CMK (cell line): ENCODE data around the gene GREB1.

ENCODE experiments used
- DNase-seq: peaks from one replicate; pipeline ENCODE4 v3.0.0-alpha.2; 2010; ENCODE audit warnings: low read depth

Gene GREB1

GRCh38 chr2:11579867-11580659 is 46.2 kb downstream of the GREB1 start:
- no peak for DNase-seq

DNA sequence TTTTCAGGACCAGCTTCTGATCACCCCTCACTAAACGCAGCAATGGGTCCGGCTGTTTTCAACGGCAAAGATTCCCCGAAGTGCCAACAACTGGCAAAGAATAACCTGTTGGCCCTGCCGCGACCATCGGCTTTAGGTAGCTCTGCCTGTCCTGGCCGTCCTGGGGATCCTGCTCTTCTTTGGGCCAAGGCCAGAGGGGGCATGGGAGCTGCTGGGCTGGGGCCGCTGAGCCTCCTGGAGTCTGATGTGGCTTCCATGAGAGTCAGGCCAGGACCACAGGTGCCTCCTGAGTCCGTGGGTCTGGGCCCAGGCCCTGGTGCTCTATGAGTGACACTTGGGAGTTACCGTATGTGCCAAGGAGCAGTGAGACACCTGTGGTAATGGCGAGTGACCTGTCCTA is 46.9 kb downstream of the GREB1 start:
- DNase-seq: no peak

DNA sequence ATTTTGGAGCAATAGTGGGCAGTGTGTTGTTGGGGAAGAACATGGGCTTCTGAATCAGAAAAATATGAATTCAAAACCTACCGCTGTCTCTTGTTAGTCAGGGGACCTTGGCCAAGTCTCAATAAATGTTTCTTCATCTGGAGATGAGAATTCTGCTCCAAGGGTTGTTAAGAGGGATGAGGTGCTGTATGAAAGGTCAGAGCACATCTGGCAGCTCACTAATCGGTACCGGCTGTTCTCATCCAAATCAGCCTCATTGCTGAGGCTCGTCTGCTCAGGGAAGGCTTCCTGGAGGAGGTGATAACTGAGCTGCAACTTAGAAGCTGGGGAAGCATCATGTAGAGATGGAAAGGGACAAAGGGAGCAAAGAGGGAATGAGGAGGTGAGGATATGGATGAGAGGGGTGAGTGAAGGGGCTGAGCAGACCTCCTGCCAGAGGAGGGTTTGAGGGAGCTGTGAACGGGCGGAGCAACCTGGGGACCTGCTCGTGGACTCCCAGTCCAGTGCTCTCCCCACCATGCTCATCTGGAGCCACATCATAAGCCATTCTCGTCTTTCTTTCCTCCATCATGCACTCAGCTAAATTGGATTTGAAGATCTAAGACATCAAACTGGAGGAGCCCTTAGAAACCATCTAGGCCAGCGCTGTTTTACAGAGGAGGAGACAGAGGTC is 47.4 kb downstream of the GREB1 start:
- no peak for DNase-seq

GRCh38 chr2:11581797-11582611 is 48.2 kb downstream of the GREB1 start:
- no peak for DNase-seq

GRCh38 chr2:11582612-11582861 is 48.7 kb downstream of the GREB1 start:
- DNase-seq: no peak

DNA sequence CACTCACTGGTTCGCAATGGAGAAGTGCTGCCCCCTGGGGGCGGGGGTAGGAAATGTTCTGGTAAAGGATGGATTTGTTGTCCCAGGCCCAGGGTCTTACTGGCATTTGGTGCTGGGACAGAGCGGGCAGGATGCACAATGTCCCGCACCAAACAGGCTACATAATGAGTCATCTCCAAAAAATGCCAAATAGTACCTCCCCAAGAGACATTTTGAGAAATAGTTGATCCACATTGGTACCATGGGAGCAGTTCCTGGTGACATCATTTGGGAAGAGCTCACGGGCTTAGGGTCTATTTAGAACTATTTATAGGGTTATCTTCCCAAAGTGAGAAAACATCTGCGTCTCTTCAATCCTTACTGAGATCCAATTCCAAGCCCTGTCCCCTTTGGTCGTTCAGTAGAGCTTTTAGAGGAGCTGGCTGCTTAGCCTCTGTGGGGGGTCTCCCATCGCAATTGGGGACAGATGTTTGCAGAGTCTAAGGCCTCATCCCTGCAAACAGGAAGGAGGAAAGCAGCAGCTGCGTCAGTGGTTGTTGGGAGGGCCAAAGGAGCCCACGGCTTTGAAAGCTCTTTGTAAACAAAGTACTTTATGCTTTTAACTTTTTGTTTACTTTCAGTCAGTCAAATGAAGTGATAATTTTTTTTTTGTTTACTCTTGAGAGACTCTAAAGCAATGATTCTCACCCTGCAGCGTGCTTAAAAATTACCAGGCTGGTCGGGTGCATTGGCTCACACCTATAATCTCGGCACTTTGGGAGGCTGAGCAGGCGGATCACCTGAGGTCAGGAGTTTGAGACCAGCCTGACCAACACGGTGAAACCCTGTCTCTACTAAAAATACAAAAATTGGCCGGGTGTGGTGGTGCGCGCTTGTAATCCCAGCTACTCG is 49.3 kb downstream of the GREB1 start:
- peak; percentile 65 for DNase-seq

DNA sequence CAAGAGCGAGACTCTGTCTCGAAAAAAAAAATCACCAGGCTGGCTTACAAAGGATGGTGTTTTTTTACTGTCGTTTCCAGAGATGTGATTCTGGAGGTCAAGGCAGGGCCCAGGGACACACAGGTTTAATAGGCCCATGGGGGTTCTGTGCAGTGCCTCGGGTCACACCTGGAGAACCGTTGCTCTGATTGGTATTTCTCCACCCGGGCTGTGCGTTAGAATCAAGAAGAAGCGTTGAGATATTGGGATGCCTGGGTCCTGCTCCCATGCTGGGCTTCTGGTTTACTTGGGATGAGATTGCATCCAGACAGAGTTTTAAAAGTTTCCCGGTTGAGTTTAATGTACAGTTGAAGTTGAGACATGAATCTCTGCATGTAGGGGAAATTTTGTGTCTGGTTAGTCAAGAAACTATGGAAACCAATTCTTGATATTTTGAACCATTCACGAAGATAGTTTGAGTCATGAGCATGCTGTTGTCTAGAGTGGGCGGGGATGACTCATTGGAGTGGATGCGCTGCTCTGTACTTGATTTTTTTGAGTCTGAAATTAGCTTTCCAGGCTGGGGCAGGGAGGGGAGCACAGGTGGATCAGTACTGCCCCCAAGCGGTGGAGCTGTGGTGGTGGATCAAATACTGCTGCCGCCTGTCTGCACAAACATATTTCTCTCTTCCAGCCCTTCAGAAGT is 50.1 kb downstream of the GREB1 start:
- peak; percentile 61 for DNase-seq

- DNase-seq: no peak
Observed at GRCh38 chr2:11584525-11585056, 50.7 kb downstream of the GREB1 start.

DNA sequence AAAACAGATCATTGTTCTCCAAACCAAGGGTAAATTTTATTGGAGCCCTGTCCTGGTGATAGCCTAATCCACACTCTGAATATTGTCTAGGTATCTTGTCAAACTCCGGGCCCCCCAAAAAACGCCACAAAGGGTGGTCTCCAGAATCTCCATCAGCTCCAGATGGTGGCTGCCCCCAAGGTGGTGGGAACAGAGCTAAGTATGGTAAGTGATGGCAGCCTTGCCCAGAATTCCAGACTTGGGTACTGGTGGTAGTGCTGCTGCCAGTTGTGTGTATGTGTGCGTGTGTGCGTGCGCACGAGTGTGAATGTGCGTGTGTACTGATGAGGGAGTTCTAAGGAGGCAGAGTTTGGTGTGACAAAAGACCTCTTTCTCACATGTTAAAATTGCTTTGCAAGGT is 51.2 kb downstream of the GREB1 start:
- DNase-seq: no peak

- DNase-seq: no peak
Observed at GRCh38 chr2:11588228-11589110, 54.6 kb downstream of the GREB1 start.

- no peak for DNase-seq
Observed at GRCh38 chr2:11589316-11589940, 55.6 kb downstream of the GREB1 start.

DNA sequence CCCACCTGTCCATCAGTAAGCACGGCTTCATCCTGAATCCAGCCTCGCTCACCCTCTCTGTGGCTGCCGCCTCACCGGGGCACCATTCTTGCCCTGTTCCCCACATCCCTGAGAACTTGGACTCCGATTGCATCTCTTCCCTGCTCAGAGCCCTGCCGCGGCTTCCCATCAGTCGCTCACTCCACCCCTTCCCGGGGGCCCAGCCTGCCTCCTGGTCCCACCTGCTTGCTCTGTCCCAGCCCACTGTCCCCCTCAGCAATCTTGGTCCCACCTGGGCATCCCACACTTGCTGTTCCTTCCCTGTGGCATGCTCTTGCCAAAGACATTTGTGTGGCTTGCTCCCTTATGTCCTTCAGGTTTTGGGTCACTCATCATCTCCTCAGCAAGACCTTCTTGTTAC is 56.3 kb downstream of the GREB1 start:
- no peak for DNase-seq

DNA sequence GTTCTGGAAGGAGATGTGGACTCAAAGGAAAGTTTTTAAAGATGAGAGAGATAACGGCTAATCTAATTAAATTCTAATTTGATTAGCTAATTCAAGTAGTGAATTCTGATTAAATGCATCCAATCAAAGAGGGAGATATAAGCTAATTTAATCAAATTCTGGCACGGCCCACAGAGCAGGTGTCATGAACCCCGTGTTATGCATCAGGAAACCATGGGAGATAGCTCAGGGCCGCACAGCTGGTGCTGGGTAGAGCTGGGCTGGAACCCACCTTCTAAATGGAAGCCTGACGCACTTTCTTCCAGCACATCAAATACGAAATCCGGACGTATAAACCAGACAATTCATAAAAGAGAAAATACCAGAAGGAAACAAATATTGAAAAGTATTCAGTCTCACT is 57.2 kb downstream of the GREB1 start:
- DNase-seq: no peak

- DNase-seq: no peak
Observed at GRCh38 chr2:11592671-11593574, 59.1 kb downstream of the GREB1 start.

DNA sequence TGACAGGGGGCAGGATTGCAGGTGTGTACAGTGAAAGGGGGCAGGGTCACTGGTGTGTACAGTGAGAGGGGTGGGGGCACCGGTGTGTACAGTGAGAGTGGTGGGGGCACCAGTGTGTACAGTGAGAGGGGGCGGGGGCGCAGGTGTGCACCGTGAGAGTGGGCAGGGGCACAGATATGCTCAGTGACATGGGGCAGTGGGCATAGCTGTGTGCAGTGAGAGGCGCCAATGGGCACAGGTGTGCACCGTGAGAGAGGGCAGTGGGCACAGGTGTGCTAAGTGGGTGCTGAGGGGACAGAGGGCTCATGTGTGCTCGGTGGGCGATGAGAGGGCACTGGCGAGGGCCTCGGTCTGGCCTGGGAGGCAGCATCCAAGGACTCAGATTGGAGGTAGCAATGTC is 63.0 kb downstream of the GREB1 start:
- no peak for DNase-seq

- DNase-seq: no peak
Observed at GRCh38 chr2:11597538-11598225, 63.8 kb downstream of the GREB1 start.

DNA sequence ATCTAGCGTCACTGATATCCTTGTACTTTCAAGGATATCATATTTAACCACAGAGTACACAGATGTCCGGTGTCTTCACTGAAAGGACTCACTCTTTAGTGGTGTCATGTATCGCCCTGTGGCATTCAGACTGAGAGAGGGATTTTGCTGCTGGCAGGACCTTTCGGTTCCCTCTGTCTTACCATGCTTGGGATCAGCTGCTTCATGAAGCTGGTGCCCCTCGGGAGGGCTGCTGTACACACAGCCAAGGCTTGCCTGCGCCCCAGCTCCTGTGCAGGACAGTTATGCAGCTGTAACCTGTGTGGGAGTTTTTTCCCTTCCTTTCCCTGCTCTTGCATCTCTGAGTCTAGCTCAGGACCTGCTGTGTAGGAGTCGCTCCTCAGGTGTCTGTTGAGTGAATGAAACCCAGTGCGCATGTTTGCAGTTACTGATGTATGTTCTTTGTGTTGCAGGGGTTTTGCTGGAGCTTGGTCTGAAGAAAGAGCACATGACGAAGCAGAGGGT is 64.4 kb downstream of the GREB1 start:
- no peak for DNase-seq
